Measurements from ENCODE around the gene EDAR. TPM values are rescaled to one million over a fixed set of nuclear protein-coding genes. Genes with fewer than 3 reads are reported as not detected.

The EDAR gene
- total RNA-seq, 1 donor from 2014 or later: 2.5 TPM

GRCh38 chr2:108967757-108968156 lies 21.3 kb downstream of the EDAR start:
- DNase-seq: no peak

GRCh38 chr2:108965540-108966289 lies 23.3 kb downstream of the EDAR start:
- DNase-seq: no peak

- no peak for DNase-seq
These were observed 26.0 kb downstream of the EDAR start for GRCh38 chr2:108963057-108963456.

- DNase-seq: no peak
These were observed 27.2 kb downstream of the EDAR start for GRCh38 chr2:108961796-108962195.

DNA sequence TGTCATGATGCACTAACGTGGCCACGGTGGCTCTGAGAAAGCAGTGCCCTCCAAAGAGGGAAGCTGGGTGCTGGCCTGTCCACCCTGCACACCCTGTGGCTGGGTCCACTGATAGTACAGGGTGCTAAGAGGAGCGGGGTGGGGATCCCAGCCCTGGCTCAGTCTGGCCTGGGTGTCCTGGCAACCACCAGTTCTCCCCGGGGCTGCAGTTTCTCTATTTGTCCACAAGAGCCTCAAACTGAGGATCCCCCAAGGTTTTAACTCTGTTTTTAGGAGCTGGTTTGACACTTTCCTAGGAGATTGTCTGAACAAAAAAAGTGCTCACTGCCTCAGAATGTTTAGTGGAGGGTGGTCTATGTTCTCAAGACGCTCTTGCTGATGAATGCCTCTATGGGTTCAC lies 29.0 kb downstream of the EDAR start:
- no peak for DNase-seq

- DNase-seq: no peak
These were observed 29.6 kb downstream of the EDAR start for GRCh38 chr2:108959401-108959800.

DNA sequence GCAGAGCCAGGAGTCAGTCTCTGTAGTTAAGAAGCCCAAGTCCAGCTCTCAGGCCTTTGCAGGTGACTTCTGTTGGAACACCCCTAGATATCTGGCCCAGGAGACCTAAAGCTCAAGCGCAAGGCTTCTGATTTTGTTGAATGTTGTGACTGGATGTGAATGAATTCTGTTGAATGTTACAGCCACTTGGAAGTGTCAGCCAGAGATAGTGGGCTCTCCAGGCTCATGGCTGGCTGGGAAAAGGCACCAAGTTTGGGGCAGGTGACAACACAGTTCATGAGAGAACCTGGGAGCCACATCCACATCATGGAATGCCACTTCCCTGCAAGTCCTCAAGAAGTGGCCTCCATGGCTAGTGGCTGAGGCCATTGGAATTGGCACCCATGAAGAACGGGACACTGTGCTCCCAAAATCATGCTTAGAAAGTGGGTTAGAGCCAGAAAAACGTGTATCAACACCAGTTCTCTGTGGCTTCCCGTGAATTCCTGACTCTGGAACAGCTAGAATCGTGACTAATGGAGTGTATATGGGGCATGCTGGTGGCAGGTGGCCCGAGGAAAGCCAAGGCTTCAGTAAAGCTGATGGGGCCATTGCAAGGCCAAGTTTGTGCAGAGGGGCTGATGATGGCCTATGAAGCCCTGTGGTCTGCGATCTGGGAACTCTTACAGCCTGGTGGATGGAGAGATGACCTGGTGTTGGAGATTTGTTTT lies 30.2 kb downstream of the EDAR start:
- DNase-seq: no peak

GRCh38 chr2:108958002-108958401 lies 31.0 kb downstream of the EDAR start:
- DNase-seq: peak; percentile 25

DNA sequence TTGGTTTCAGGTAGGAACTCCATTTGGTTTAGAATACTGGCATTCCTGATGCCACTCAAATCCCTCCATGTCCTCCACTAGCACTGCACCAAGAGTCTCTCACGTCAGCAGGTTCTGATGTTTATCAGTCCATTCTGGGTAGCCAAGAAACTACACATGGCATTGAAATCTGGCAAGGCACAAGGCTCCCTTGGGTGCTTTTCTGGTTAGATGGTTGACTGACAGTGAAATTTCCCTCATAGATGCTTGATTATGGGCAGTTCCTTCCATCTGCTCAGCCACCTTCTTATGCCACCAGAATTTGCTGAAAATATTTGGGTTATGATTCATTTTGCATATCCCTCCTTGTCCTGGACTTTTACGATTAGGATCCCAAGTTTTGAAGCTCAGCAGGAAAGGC lies 32.6 kb downstream of the EDAR start:
- DNase-seq: no peak

DNA sequence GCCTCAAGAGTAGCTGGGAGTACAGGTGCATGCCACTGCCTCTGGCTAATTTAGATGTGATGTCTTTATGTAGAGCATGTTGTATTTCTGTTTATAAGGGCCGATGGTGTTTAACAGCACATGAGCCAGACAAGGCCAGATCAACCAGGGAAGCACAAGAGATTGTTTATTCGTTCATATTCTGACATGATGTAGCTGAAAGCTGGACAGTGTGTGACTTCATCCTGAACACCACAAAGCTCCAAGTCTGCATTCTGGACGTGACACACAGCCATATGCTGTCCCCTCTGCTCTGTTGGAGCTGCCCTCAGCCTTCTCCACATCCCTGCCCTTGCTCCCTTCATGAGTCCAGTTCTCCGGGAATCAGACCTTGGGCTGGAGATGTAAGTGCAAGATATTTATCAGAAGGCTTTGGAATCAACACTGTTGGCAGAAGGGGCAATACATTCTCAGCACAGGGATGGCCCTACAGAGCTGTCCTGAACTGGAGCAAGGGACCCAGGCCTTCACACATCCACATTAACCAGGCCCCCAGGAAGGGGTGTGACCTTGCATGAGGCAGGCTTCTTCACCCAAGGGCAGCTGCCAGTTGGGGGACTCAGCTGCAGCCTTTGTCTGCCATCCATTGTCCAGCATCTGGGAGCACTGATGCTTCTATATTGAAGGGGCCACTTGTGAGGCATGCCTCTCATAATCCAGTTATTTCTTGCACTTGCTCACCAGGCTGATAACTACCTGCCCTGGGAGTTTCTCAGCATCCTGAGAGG lies 38.5 kb downstream of the EDAR start:
- DNase-seq: no peak

GRCh38 chr2:108949316-108950239 lies 39.4 kb downstream of the EDAR start:
- DNase-seq: no peak

GRCh38 chr2:108947271-108947907 lies 41.6 kb downstream of the EDAR start:
- no peak for DNase-seq

GRCh38 chr2:108946442-108946841 lies 42.6 kb downstream of the EDAR start:
- DNase-seq: no peak

GRCh38 chr2:108945969-108946368 lies 43.1 kb downstream of the EDAR start:
- no peak for DNase-seq

- no peak for DNase-seq
These were observed 44.3 kb downstream of the EDAR start for GRCh38 chr2:108944601-108945331.

DNA sequence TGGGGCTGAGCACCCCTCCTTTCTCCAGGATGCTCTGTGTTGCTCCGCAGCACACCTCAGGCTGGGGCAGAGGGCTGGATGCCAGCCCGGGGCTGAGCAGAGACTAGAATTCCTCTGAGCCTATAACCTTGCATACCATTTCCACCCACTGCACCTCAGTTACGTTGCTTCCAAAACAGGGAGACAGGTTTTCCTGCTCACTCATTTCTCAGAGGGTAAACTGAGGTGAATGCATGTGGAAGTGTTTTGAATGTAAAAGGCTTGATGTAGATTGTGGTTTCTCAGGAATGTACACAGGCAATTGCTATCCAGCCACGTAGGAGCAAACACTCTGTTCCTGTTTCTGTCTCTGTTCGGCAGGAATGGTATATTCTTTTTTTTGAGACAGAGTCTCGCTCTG lies 45.3 kb downstream of the EDAR start:
- no peak for DNase-seq

DNA sequence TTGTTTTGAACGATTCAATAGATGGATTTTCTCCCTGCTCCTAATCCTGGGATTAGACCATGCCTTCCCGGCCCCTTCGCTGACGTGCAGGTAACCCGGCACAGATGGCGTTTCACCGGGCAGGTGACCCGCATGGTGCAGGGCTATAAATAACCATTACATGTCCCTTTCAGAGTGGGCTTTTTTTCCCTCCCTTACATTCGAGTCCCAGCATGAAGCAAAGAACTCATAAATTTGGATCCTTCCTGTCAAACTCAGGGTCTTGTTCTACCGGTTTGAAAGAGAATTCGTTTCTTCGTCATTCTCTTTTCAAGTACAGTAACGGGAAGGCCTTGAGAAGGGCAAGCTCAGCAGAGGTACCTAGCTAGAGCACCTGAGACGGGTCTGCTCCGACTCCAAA lies 46.1 kb downstream of the EDAR start:
- DNase-seq: no peak

DNA sequence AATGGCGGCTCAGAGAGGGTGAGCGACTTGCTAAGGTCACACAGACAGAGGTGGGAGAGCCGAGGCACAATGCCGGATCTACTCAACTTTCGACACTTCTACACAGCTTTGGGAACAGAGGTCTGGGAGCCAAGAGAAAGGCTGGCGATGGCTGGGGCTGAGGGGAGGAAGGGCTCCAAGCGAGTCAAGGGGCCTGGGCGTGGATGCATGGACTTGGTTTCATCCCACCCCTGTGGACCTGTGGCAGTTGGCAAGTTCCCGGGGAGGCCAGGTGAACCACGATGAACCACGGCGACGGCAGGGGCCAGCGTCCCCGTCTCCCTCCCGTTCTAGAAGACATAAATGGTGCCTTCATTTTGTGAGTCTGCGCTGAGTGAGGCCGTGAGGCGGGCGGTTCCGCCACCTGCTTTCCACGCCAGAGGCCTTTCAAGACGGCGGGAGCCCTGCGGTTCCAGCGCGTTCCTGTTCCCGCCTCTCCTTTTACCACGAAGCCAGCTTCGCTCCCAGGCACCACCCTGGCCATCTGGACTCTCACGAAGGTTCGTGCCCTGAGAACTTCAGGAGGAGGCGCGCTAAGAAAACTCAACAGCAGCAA lies 46.7 kb downstream of the EDAR start:
- DNase-seq: no peak

DNA sequence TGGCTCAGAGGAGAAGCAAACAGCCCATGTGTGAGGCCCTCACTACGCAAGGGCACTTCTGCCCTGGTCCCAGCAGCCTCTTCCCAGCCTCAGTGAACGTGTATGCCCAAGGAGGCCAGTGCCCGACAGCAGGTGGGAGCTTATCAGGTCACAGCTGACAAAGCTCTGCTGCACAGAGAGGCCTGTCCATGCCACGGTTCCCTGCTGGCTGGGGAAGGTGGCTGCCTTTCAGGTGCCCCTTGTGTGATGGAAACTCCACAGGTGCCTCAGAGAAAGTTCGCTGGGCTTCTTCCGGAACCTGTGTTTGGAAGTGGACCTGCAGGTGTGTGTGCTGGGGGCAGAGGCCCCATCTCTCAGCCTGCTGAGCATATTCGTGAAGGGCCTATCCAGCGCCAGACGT lies 47.3 kb downstream of the EDAR start:
- no peak for DNase-seq

DNA sequence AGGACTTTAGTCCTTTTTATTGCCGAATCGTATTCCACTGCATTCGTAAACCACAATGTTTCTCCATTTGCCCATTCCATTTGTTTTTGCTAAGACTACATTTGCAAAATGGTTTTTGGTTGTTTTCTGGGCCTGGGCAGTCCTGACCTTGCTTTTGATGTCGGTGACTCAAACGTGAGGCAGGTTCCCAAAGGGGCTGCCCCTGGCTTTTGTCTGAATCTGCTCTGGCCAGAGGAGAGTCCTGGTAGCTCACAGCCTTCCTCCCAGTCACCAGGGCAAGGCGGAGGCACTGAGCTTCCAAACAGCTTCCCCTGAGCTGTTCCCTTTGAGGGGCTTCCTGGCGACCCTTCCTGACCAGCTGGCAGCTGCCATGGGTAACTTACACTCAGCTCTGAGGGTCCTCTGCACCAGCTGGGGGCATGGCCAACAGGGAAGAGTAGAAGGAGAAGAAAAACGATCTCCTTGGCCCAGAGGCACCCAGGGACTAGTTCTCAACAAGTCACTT lies 47.8 kb downstream of the EDAR start:
- no peak for DNase-seq
